ENCODE measurements around the gene NCR1. TPM values are rescaled to one million over a fixed set of nuclear protein-coding genes. Genes with fewer than 3 reads are reported as not detected.
"Not testable (repeated sequence)": the region's sequence is repeated elsewhere in the genome, so short reads cannot be mapped to it uniquely, and the experiment has no call there.

NCR1 gene
- total RNA-seq, 1 donor, result not detected

DNA sequence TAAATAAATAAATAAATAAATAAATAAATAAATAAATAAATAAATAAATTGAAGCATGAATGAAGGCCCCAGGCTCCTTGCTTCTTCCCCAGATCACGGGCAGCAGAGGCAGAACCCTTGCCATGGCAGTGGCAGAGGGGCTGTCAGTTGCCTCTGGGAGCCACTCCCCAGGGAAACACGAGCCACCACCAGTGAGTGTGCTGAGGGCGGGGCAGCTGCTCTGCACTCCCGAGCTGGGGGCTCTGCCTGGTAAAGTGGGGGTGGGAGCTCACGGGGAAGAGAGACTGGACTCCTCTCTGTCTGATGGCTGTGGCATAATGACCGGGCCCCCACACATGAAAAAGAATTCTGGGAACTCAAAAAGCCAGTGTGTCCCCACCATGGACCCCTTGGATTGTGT is 24.1 kb upstream of the NCR1 start:
- no peak overlapping the region for H3K4me3 ChIP-seq (ENCODE audit: low read depth, low read length)
- no peak for DNase-seq (ENCODE audit: low read depth)
- TF ChIP-seq, protein P1, sequence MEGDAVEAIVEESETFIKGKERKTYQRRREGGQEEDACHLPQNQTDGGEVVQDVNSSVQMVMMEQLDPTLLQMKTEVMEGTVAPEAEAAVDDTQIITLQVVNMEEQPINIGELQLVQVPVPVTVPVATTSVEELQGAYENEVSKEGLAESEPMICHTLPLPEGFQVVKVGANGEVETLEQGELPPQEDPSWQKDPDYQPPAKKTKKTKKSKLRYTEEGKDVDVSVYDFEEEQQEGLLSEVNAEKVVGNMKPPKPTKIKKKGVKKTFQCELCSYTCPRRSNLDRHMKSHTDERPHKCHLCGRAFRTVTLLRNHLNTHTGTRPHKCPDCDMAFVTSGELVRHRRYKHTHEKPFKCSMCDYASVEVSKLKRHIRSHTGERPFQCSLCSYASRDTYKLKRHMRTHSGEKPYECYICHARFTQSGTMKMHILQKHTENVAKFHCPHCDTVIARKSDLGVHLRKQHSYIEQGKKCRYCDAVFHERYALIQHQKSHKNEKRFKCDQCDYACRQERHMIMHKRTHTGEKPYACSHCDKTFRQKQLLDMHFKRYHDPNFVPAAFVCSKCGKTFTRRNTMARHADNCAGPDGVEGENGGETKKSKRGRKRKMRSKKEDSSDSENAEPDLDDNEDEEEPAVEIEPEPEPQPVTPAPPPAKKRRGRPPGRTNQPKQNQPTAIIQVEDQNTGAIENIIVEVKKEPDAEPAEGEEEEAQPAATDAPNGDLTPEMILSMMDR (IDR thresholded peaks at IDR 0.05; ENCODE audit: insufficient read depth, low read depth, low read length), result no peak

DNA sequence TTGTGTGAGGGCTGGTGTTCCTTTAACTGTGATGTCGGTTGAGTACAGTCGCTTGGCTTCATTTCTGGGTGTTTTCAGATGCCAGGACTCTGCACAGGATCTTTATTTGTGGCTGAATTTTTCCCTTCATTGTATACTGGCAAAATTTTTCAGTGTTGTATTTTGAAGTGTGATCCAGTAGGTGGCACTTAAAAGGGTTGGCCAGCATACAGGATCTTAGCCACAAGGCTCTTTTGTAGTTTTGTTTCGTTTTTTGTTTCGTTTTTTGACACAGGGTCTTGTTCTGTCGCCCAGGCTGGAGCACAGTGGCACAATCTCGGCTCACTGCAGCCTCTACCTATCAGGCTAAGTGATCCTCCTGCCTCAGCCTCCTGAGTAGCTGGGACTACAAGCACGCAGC is 23.2 kb upstream of the NCR1 start:
- no peak overlapping the region for H3K4me3 ChIP-seq (ENCODE audit: low read depth, low read length)
- no peak for DNase-seq (ENCODE audit: low read depth)
- TF ChIP-seq, protein P1 (IDR thresholded peaks at IDR 0.05; ENCODE audit: insufficient read depth, low read depth, low read length), result no peak

DNA sequence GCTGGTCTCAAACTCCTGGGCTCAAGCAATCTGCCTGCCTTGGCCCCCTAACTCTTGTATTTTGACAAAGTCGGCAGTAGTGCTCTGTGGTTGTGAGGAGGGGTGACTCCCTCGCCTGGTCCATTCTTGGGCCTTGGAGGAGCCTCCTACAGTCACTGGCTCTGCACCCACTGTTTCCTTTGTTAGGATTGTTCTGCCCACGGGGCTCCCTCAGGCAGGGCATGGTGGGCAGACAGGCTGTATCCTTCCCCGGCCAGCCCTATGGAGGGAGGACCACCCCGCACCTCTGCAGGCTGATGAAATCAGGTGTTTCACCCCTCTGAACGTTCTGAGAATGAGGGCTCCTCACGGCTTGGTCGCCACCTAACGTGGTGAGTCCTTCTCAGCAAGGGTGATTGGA is 22.7 kb upstream of the NCR1 start:
- no peak for DNase-seq (ENCODE audit: low read depth)
- no peak overlapping the region for H3K4me3 ChIP-seq (ENCODE audit: low read depth, low read length)
- TF ChIP-seq, protein P1 (IDR thresholded peaks at IDR 0.05; ENCODE audit: insufficient read depth, low read depth, low read length), result no peak

DNA sequence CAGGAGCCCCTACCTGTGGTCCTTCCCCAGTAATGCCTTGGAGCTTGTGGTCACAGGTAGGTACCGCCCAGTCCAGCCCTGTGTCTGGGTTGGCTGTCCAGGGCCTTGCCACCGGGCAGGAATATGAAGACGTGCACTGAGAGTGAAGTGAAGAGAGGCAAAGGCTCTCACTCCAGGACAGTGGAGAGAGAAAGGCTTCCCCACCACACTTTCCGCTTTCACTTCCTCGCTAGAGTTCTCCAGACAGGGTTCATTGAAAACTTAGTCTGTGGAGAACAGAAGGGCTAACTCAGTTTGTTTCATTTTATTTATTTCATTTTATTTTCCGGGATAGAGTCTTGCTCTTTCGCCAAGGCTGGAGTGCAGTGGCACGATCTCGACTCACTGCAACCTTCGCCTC is 17.7 kb upstream of the NCR1 start:
- H3K4me3 ChIP-seq (ENCODE audit: low read depth, low read length), result no peak overlapping the region
- DNase-seq (ENCODE audit: low read depth), result no peak
- TF ChIP-seq, protein P1 (IDR thresholded peaks at IDR 0.05; ENCODE audit: insufficient read depth, low read depth, low read length), result no peak

DNA sequence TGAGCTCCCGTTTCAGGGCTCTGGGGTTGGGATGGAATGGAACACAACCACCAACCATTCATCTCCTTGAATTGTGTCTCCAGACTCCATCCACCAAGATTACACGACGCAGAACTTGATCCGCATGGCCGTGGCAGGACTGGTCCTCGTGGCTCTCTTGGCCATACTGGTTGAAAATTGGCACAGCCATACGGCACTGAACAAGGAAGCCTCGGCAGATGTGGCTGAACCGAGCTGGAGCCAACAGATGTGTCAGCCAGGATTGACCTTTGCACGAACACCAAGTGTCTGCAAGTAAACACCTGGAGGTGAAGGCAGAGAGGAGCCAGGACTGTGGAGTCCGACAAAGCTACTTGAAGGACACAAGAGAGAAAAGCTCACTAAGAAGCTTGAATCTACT is 16.4 kb upstream of the NCR1 start:
- H3K4me3 ChIP-seq (ENCODE audit: low read depth, low read length), result no peak overlapping the region
- TF ChIP-seq, protein P1 (IDR thresholded peaks at IDR 0.05; ENCODE audit: insufficient read depth, low read depth, low read length), result no peak
- DNase-seq (ENCODE audit: low read depth), result no peak

DNA sequence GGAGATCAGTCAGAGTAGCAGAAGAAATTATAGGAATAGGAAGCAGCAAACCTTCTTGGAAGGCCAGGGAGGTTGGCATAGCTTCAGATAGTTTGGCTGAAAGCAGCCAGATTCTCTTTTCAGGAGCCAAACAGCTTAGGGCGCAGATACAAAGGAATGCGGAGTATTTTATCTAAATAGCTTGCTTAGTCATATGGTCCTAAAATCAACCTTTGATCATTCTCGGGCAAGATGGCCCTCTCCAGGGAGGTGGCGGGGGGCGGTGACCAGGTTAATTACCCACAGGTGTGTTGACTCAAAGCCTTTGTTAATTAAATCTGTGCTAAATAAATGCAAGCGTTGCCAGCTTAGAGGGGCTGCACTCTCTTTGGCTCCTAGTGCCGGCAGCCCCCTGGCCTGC is 12.5 kb upstream of the NCR1 start:
- DNase-seq (ENCODE audit: low read depth), result no peak
- H3K4me3 ChIP-seq (ENCODE audit: low read depth, low read length), result no peak overlapping the region
- TF ChIP-seq, protein P1 (IDR thresholded peaks at IDR 0.05; ENCODE audit: insufficient read depth, low read depth, low read length), result no peak

DNA sequence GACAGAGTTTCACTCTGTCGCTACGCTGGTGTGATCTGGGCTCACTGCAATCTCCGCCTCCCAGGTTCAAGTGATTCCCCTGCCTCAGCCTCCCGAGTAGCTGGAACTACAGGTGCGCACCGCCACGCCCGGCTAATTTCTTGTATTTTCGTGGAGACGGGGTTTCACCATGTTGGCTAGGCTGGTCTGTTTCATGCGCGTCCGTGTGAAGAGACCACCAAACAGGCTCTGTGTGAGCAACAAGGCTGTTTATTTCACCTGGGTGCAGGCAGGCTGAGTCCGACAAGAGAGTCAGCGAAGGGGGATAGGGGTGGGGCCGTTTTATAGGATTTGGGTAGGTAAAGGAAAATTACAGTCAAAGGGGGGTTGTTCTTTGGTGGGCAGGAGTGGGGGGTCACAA is 11.8 kb upstream of the NCR1 start:
- not testable (repeated sequence) for DNase-seq (ENCODE audit: low read depth); H3K4me3 ChIP-seq (ENCODE audit: low read depth, low read length)
